K562 (cell line): Measurements from ENCODE around the gene FAM110D. TPM values are rescaled to one million over a fixed set of nuclear protein-coding genes. Genes with fewer than 3 reads are reported as not detected.

Experiments used
- CBX2 ChIP-seq: fragments of 200-600 bp; sonication (generic); IDR thresholded peaks from one replicate; pipeline ENCODE4 v1.6.1; 2012; ENCODE audit warnings: mild to moderate bottlenecking, low read length, inconsistent platforms; ENCODE audit not compliant: insufficient read depth, poor library complexity, severe bottlenecking
- HNRNPUL1 ChIP-seq: fragments of 200-400 bp; formaldehyde crosslinking; IDR thresholded peaks from 2 replicates; pipeline ENCODE4 v1.6.1; 2017; ENCODE audit warnings: low read length
- JUND ChIP-seq, 2 experiments: IDR thresholded peaks; 2 replicates in 1 of 2; 3 replicates in 1 of 2; pipeline ENCODE4 v1.6.1; 2011; ENCODE audit warnings: borderline replicate concordance in 2 of 2, low read depth in 2 of 2, low read length in 2 of 2, improper control_type of control experiment in 1 of 2, missing biosample characterization in 1 of 2, missing genetic modification characterization in 1 of 2, missing genetic modification reagents in 1 of 2
- KLF10 ChIP-seq: fragments of 250-450 bp; sonication (Bioruptor Pico); IDR thresholded peaks from 2 replicates; pipeline ENCODE4 v1.6.1; 2021; ENCODE audit warnings: matching md5 sums
- NFATC3 ChIP-seq: fragments of 450-650 bp; IDR thresholded peaks from 2 replicates; pipeline ENCODE4 v1.6.1; 2017; ENCODE audit warnings: mild to moderate bottlenecking
- NR2C2 ChIP-seq, 2 experiments: fragments of 200-800 bp in 1 of 2; sonication (Bioruptor generic) in 1 of 2; sonication (generic) in 1 of 2; formaldehyde crosslinking in 1 of 2; IDR thresholded peaks; 2 replicates each; pipeline versions ENCODE4 v1.6.1 to v1.8.0; 2016 to 2022; ENCODE audit warnings: mild to moderate bottlenecking in 1 of 2, missing compliant biosample characterization in 1 of 2, missing genetic modification characterization in 1 of 2, missing genetic modification reagents in 1 of 2
- PHF20 ChIP-seq: fragments of 450-650 bp; IDR thresholded peaks from 2 replicates; pipeline ENCODE4 v1.6.1; 2018; ENCODE audit not compliant: partially characterized antibody
- POLR2AphosphoS2 ChIP-seq: IDR thresholded peaks from 2 replicates; pipeline ENCODE4 v1.6.1; 2012; ENCODE audit warnings: low read length, improper control_type of control experiment
- PRMT5 ChIP-seq: sonication (generic); formaldehyde crosslinking; IDR thresholded peaks from 2 replicates; pipeline ENCODE4 v1.5.0; 2020; ENCODE audit warnings: missing genetic modification reagents
- PRPF4 ChIP-seq: fragments of 200-400 bp; formaldehyde crosslinking; IDR thresholded peaks from one replicate; pipeline ENCODE4 v1.6.1; 2017; ENCODE audit warnings: low read length, low read depth, mild to moderate bottlenecking; ENCODE audit not compliant: insufficient read depth, poor library complexity, severe bottlenecking
- RERE ChIP-seq: sonication (generic); formaldehyde crosslinking; IDR thresholded peaks from 2 replicates; pipeline ENCODE4 v1.8.0; 2023; ENCODE audit warnings: missing genetic modification reagents, mild to moderate bottlenecking, borderline replicate concordance
- SIN3B ChIP-seq: fragments of 450-650 bp; IDR thresholded peaks from 2 replicates; pipeline ENCODE4 v1.6.1; 2017; ENCODE audit warnings: low read depth, mild to moderate bottlenecking, moderate library complexity
- SNRNP70 ChIP-seq: fragments of 200-400 bp; formaldehyde crosslinking; optimal IDR thresholded peaks from 2 replicates; pipeline ENCODE3; 2017; ENCODE audit warnings: low read depth, low read length
- ZNF561 ChIP-seq: fragments of 450-650 bp; formaldehyde crosslinking; conservative IDR thresholded peaks from 2 replicates; pipeline ENCODE4 v1.4.0; 2020; ENCODE audit warnings: mild to moderate bottlenecking, moderate library complexity
- polyA plus RNA-seq, 8 experiments: library from polyadenylated mRNA; depleted of rRNA in 4 of 8; stranded (reverse) in 5 of 8; unstranded in 3 of 8; fragments of >200 nt; fragmentation: Nextera tagmentation in 2 of 8; fragmentation: Illumina TruSeq in 1 of 8; extraction: Ambion mirVana in 2 of 8; extraction: Trizol in 1 of 8; gene quantifications; 2 replicates each; pipeline versions ENCODE4 v1.2.1 to v1.2.3, GENCODE V29; 2011 to 2014; ENCODE audit warnings: inconsistent platforms in 1 of 8, missing spikeins in 1 of 8
- total RNA-seq, 7 experiments: library from RNA; depleted of rRNA in 6 of 7; stranded (reverse); fragments of >200 nt in 6 of 7; fragmentation: Illumina TruSeq in 2 of 7; extraction: Trizol in 2 of 7; gene quantifications; 2 replicates each; pipeline versions ENCODE4 v1.2.1 to v1.2.3, GENCODE V29; 2011 to 2021; ENCODE audit warnings: low replicate concordance in 1 of 7
- TF ChIP-seq, protein P1 (sequence below): fragments of 450-650 bp; formaldehyde crosslinking; IDR thresholded peaks from 2 replicates; pipeline ENCODE4 v1.4.0; 2020; ENCODE audit warnings: mild to moderate bottlenecking
- TF ChIP-seq, protein P2 (sequence below), 2 experiments: fragments of 450-650 bp in 1 of 2; sonication (generic) in 1 of 2; formaldehyde crosslinking; conservative IDR thresholded peaks; 2 replicates each; pipeline versions ENCODE4 v1.4.0 to v1.8.1; 2020 to 2022; ENCODE audit warnings: mild to moderate bottlenecking in 1 of 2, missing genetic modification reagents in 1 of 2
- TF ChIP-seq, protein P3 (sequence below): fragments of 250-450 bp; sonication (Bioruptor Pico); IDR thresholded peaks from 2 replicates; pipeline ENCODE4 v1.8.0; 2021; ENCODE audit warnings: borderline replicate concordance, mild to moderate bottlenecking, moderate library complexity; ENCODE audit not compliant: poor library complexity, severe bottlenecking

The FAM110D gene
- total and polyA plus RNA-seq, 9 of the 15 experiments (the other 6 are each of a cell fraction or from before 2014, with no cell fraction given) = 0.04 to 1.1 (median 0.33) TPM

GRCh38 chr1:26127235-26128163, 31.4 kb upstream of the FAM110D start (continued):
- TF ChIP-seq RERE (CRISPR knock-in tag) = no peak
- no peak for TF ChIP-seq PHF20
- TF ChIP-seq CBX2 = no peak
- TF ChIP-seq, protein P1, sequence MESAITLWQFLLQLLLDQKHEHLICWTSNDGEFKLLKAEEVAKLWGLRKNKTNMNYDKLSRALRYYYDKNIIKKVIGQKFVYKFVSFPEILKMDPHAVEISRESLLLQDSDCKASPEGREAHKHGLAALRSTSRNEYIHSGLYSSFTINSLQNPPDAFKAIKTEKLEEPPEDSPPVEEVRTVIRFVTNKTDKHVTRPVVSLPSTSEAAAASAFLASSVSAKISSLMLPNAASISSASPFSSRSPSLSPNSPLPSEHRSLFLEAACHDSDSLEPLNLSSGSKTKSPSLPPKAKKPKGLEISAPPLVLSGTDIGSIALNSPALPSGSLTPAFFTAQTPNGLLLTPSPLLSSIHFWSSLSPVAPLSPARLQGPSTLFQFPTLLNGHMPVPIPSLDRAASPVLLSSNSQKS (CRISPR knock-in tag) = no peak
- TF ChIP-seq, protein P2, sequence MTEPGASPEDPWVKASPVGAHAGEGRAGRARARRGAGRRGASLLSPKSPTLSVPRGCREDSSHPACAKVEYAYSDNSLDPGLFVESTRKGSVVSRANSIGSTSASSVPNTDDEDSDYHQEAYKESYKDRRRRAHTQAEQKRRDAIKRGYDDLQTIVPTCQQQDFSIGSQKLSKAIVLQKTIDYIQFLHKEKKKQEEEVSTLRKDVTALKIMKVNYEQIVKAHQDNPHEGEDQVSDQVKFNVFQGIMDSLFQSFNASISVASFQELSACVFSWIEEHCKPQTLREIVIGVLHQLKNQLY (CRISPR knock-in tag; conservative IDR thresholded peaks at IDR 0.05) = no peak
- no peak for TF ChIP-seq NFATC3
- no peak for TF ChIP-seq SNRNP70
- no peak for TF ChIP-seq SIN3B
- no peak for TF ChIP-seq POLR2AphosphoS2
- TF ChIP-seq NR2C2 (CRISPR knock-in tag; IDR thresholded peaks at IDR 0.05) = no peak
- TF ChIP-seq NR2C2 (tag; IDR thresholded peaks at IDR 0.05) = no peak
- no peak for TF ChIP-seq PRMT5
- TF ChIP-seq KLF10 (CRISPR knock-in tag) = no peak; the same call in 1 of the 2 replicates
- TF ChIP-seq PRPF4 = no peak
- no peak for TF ChIP-seq JUND (IDR thresholded peaks at IDR 0.05; ENCODE audit: borderline replicate concordance, low read depth, low read length)
- TF ChIP-seq JUND (tag; IDR thresholded peaks at IDR 0.05; ENCODE audit: borderline replicate concordance, low read depth, low read length) = peak; percentile 26; the same call in 2 of the 3 replicates
- TF ChIP-seq, protein P3, sequence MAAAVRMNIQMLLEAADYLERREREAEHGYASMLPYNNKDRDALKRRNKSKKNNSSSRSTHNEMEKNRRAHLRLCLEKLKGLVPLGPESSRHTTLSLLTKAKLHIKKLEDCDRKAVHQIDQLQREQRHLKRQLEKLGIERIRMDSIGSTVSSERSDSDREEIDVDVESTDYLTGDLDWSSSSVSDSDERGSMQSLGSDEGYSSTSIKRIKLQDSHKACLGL (CRISPR knock-in tag) = no peak
- no peak for TF ChIP-seq ZNF561 (CRISPR knock-in tag)
- TF ChIP-seq HNRNPUL1 = no peak
